DND-41 (cell line): ENCODE data around the gene PCDH9.

ENCODE experiments used
- ATAC-seq: fragments of 200-7000 bp; cut with Tn5 transposase; 3 replicates; pipeline ENCODE4 v1.9.1; 2021; ENCODE audit warnings: low read depth; ENCODE audit not compliant: insufficient read depth
- DNase-seq: peaks from one replicate; pipeline ENCODE4 v3.0.0-alpha.2; 2020
- H2AFZ ChIP-seq: 2 replicates; pipeline ENCODE4 v1.6.0; 2012; ENCODE audit warnings: low read depth, low read length
- H3K27ac ChIP-seq: 2 replicates; pipeline ENCODE4 v1.5.1; 2012; ENCODE audit warnings: low read length, inconsistent platforms
- H3K27me3 ChIP-seq: fragments of 200-600 bp; sonication (generic); 2 replicates; pipeline ENCODE4 v1.6.0; 2012; ENCODE audit warnings: low read length, mild to moderate bottlenecking, inconsistent platforms; ENCODE audit not compliant: insufficient read depth, poor library complexity
- H3K36me3 ChIP-seq: 2 replicates; pipeline ENCODE4 v1.5.1; 2012; ENCODE audit warnings: low read length, inconsistent platforms; ENCODE audit not compliant: insufficient read depth
- H3K4me1 ChIP-seq: 2 replicates; pipeline ENCODE4 v1.5.1; 2012; ENCODE audit warnings: mild to moderate bottlenecking, low read length; ENCODE audit not compliant: insufficient read depth
- H3K4me2 ChIP-seq: 2 replicates; pipeline ENCODE4 v1.6.0; 2012; ENCODE audit warnings: mild to moderate bottlenecking, moderate library complexity, low read length, inconsistent platforms; ENCODE audit not compliant: insufficient read depth
- H3K4me3 ChIP-seq, 2 experiments: fragments of 200-600 bp in 1 of 2; shearing (Covaris generic) in 1 of 2; 2 replicates each; pipeline ENCODE4 v1.5.1; 2012 to 2016; ENCODE audit warnings: inconsistent platforms in 2 of 2, low read length in 2 of 2, mild to moderate bottlenecking in 2 of 2, low read depth in 1 of 2, moderate library complexity in 1 of 2
- H3K79me2 ChIP-seq: 2 replicates; pipeline ENCODE4 v1.6.0; 2012; ENCODE audit warnings: low read length, inconsistent platforms; ENCODE audit not compliant: insufficient read depth
- H3K9ac ChIP-seq: 2 replicates; pipeline ENCODE4 v1.6.0; 2012; ENCODE audit warnings: low read depth, mild to moderate bottlenecking, inconsistent platforms, low read length, moderate library complexity
- H3K9me3 ChIP-seq: 2 replicates; pipeline ENCODE4 v1.5.1; 2012; ENCODE audit warnings: low read length, moderate library complexity, mild to moderate bottlenecking, inconsistent platforms; ENCODE audit not compliant: insufficient read depth, severe bottlenecking
- H4K20me1 ChIP-seq: 2 replicates; pipeline ENCODE4 v1.6.0; 2012; ENCODE audit warnings: low read length; ENCODE audit not compliant: insufficient read depth
- CTCF ChIP-seq: IDR thresholded peaks from 2 replicates; pipeline ENCODE4 v1.5.1; 2012; ENCODE audit warnings: borderline replicate concordance, low read length, moderate library complexity, mild to moderate bottlenecking; ENCODE audit not compliant: poor library complexity, severe bottlenecking; ENCODE audit errors: extremely low read depth
- EZH2 ChIP-seq: IDR thresholded peaks from 3 replicates; pipeline ENCODE4 v1.6.1; 2012; ENCODE audit warnings: borderline replicate concordance, low read depth, mild to moderate bottlenecking, moderate library complexity, low read length, inconsistent platforms; ENCODE audit not compliant: severe bottlenecking

Gene PCDH9

GRCh38 chr13:66574606-66575005 is 655.5 kb downstream of the PCDH9 start:
- Histone ChIP-seq H3K27me3 (no peaks in the 10 kb centered on the region), H3K4me2 (no peak overlapping the region), H3K79me2 (no peaks in the 10 kb centered on the region), H2AFZ (no peak overlapping the region), H3K36me3 (no peaks in the 10 kb centered on the region), H3K4me3 (no peak overlapping the region), H3K27ac (no peak overlapping the region), H3K9me3 (no peaks in the 10 kb centered on the region), H3K9ac (no peak overlapping the region), H4K20me1 (no peaks in the 10 kb centered on the region), H3K4me1 (no peaks in the 10 kb centered on the region)
- TF ChIP-seq CTCF (no peak), EZH2 (no peak)
- ATAC-seq (no peak), DNase-seq (no peak)

GRCh38 chr13:66567899-66568612 is 662.1 kb downstream of the PCDH9 start:
- TF ChIP-seq EZH2 (no peak), CTCF (no peak)
- DNase-seq (no peak), ATAC-seq (no peak)
- Histone ChIP-seq H3K4me3 (no peak overlapping the region), H3K9me3 (no peaks in the 10 kb centered on the region), H3K27me3 (no peaks in the 10 kb centered on the region), H3K4me1 (no peaks in the 10 kb centered on the region), H3K79me2 (no peaks in the 10 kb centered on the region), H3K36me3 (no peaks in the 10 kb centered on the region), H3K27ac (no peak overlapping the region), H3K9ac (no peak overlapping the region), H3K4me2 (no peak overlapping the region), H4K20me1 (no peaks in the 10 kb centered on the region), H2AFZ (no peak overlapping the region)

GRCh38 chr13:66565279-66565678 is 664.9 kb downstream of the PCDH9 start:
- ATAC-seq = peak; percentile 45; the same call in 1 of the 3 replicates
- TF ChIP-seq CTCF = no peak
- TF ChIP-seq EZH2 = no peak

More at GRCh38 chr13:66565279-66565678, 664.9 kb downstream of the PCDH9 start:
- DNase-seq = no peak
- no peaks in the 10 kb centered on the region for H4K20me1 ChIP-seq
- no peaks in the 10 kb centered on the region for H3K79me2 ChIP-seq
- H3K4me3 ChIP-seq = no peak overlapping the region
- no peak overlapping the region for H3K27ac ChIP-seq
- no peaks in the 10 kb centered on the region for H3K36me3 ChIP-seq
- H3K9me3 ChIP-seq = no peaks in the 10 kb centered on the region
- H3K9ac ChIP-seq = no peak overlapping the region
- H3K4me1 ChIP-seq = no peaks in the 10 kb centered on the region
- H2AFZ ChIP-seq = no peak overlapping the region
- H3K4me2 ChIP-seq = no peak overlapping the region
- no peaks in the 10 kb centered on the region for H3K27me3 ChIP-seq
